ENCODE measurements around the gene EYS. TPM values are rescaled to one million over a fixed set of nuclear protein-coding genes. Genes with fewer than 3 reads are reported as not detected.

Gene EYS
- total RNA-seq, 2 experiments from 2014 or later: not detected

DNA sequence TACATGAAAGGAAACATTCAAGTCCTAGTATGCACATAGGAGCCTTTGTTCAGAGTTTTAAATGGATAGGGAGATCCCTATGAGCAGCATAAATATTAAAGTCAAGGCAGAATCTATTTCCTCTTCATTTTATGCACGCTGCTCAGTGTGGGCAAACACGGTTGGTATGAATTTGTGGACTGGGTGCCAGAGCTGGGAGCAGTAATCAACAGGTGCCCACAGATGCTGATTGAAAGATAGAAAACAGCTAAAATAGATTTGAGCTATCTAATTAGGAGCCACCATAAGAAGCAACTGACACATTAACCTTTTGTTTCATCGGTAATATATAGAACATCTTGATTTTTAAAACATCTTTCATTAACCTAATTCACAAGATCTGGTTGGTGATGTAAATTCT is 175.5 kb downstream of the EYS start:
- DNase-seq: no peak
- H3K9me3 ChIP-seq (ENCODE audit: control insufficient read depth in 1 of 2, insufficient read depth in 1 of 2, low read length in 2 of 2): peaks cover 0 to 3% of the 10 kb centered on the region in 2 experiments
- Mint-ChIP-seq H3K9me3 (peaks cover 3% of the 10 kb centered on the region), H3K27ac (no peak overlapping the region), H3K27me3 (no peaks in the 10 kb centered on the region), H3K4me3 (no peak overlapping the region), H3K36me3 (ENCODE audit: low read depth) (no peaks in the 10 kb centered on the region), H3K4me1 (ENCODE audit: low read depth) (no peaks in the 10 kb centered on the region)
- H3K4me3 ChIP-seq (ENCODE audit: low read length): no peak overlapping the region
- CTCF ChIA-PET: no interaction called here
- TF ChIP-seq, protein P1, sequence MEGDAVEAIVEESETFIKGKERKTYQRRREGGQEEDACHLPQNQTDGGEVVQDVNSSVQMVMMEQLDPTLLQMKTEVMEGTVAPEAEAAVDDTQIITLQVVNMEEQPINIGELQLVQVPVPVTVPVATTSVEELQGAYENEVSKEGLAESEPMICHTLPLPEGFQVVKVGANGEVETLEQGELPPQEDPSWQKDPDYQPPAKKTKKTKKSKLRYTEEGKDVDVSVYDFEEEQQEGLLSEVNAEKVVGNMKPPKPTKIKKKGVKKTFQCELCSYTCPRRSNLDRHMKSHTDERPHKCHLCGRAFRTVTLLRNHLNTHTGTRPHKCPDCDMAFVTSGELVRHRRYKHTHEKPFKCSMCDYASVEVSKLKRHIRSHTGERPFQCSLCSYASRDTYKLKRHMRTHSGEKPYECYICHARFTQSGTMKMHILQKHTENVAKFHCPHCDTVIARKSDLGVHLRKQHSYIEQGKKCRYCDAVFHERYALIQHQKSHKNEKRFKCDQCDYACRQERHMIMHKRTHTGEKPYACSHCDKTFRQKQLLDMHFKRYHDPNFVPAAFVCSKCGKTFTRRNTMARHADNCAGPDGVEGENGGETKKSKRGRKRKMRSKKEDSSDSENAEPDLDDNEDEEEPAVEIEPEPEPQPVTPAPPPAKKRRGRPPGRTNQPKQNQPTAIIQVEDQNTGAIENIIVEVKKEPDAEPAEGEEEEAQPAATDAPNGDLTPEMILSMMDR (IDR thresholded peaks at IDR 0.05): no peak
- H3K27ac ChIP-seq (ENCODE audit: low read depth in 1 of 2, low read length in 2 of 2): no peak overlapping the region
- no peak for ATAC-seq (ENCODE audit: poor library complexity)
- POLR2A ChIA-PET: no interaction called here
- no peaks in the 10 kb centered on the region for H3K36me3 ChIP-seq (ENCODE audit: insufficient read depth, low read length)
- intact Hi-C loops (cut with DNase I, micrococcal nuclease): no loop called here
- H3K4me1 ChIP-seq (ENCODE audit: insufficient read depth, low read length): no peaks in the 10 kb centered on the region
- H3K27me3 ChIP-seq (ENCODE audit: control insufficient read depth in 1 of 2, insufficient read depth in 2 of 2, low read length in 2 of 2): no peaks in the 10 kb centered on the region

DNA sequence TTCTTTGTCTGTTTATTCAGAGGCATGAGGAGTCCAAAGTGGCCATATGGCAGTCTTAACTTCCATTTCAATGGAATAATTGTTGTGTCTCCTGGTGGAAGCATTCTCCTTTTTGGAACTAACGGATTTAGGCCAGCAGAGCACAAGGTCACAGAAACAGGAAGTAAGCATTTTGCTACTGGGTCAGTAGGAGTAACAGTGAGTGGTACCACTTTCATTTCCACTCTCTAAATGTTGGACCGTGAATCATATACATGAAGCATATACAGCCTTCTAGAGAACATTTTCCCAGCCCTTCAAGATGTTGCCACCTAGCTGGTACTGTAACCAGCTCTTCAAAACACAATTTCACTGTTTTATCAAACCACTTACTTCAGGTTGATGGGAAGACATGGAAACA is 182.8 kb downstream of the EYS start:
- DNase-seq (no peak), ATAC-seq (ENCODE audit: poor library complexity) (no peak)
- intact Hi-C loops (cut with DNase I, micrococcal nuclease): no loop called here
- Histone ChIP-seq H3K4me3 (ENCODE audit: low read length) (no peak overlapping the region), H3K36me3 (ENCODE audit: insufficient read depth, low read length) (no peaks in the 10 kb centered on the region), H3K4me1 (ENCODE audit: insufficient read depth, low read length) (no peaks in the 10 kb centered on the region), H3K9me3 (ENCODE audit: control insufficient read depth in 1 of 2, insufficient read depth in 1 of 2, low read length in 2 of 2) (peaks cover 0 to 10% of the 10 kb centered on the region in 2 experiments), H3K27ac (ENCODE audit: low read depth in 1 of 2, low read length in 2 of 2) (no peak overlapping the region), H3K27me3 (ENCODE audit: control insufficient read depth in 1 of 2, insufficient read depth in 2 of 2, low read length in 2 of 2) (no peaks in the 10 kb centered on the region)
- ChIA-PET CTCF (no interaction called here), POLR2A (no interaction called here)
- Mint-ChIP-seq H3K9me3 (peaks cover 5% of the 10 kb centered on the region), H3K4me1 (ENCODE audit: low read depth) (no peaks in the 10 kb centered on the region), H3K27me3 (no peaks in the 10 kb centered on the region), H3K4me3 (no peak overlapping the region), H3K27ac (no peak overlapping the region), H3K36me3 (ENCODE audit: low read depth) (no peaks in the 10 kb centered on the region)
- TF ChIP-seq, protein P1 (IDR thresholded peaks at IDR 0.05): no peak

DNA sequence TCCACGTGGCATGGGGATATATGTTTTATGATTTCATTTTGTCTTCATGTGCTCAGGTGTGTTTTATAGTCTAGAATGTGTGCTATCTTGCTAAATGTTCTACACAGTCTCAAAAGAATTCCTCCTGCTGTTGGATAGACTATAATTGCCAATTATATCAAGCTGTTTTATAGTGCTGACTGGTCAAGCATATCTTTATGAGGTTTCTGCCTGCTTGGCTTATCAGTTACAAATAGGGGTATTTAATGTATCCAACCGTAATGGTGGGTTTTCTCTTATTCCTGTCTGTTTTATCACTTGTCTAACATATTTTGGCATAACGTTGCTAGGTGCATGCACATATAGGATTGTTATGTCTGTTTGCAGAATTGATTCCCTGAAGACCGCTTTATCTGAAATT is 201.3 kb downstream of the EYS start:
- Mint-ChIP-seq H3K4me3 (no peak overlapping the region), H3K4me1 (ENCODE audit: low read depth) (no peaks in the 10 kb centered on the region), H3K27me3 (no peaks in the 10 kb centered on the region), H3K9me3 (peaks cover 7% of the 10 kb centered on the region), H3K27ac (no peak overlapping the region), H3K36me3 (ENCODE audit: low read depth) (no peaks in the 10 kb centered on the region)
- DNase-seq (no peak), ATAC-seq (ENCODE audit: poor library complexity) (no peak)
- intact Hi-C loops (cut with DNase I, micrococcal nuclease): no loop called here
- Histone ChIP-seq H3K4me3 (ENCODE audit: low read length) (no peak overlapping the region), H3K9me3 (ENCODE audit: control insufficient read depth in 1 of 2, insufficient read depth in 1 of 2, low read length in 2 of 2) (no peaks in the 10 kb centered on the region), H3K27ac (ENCODE audit: low read depth in 1 of 2, low read length in 2 of 2) (no peak overlapping the region), H3K27me3 (ENCODE audit: control insufficient read depth in 1 of 2, insufficient read depth in 2 of 2, low read length in 2 of 2) (no peaks in the 10 kb centered on the region), H3K36me3 (ENCODE audit: insufficient read depth, low read length) (no peaks in the 10 kb centered on the region), H3K4me1 (ENCODE audit: insufficient read depth, low read length) (no peaks in the 10 kb centered on the region)
- TF ChIP-seq, protein P1 (IDR thresholded peaks at IDR 0.05): no peak
- CTCF ChIA-PET: no interaction called here
- POLR2A ChIA-PET: no interaction called here
